ENCODE measurements around the gene ABCC4.
A peak's percentile ranks its signal among the peaks of the same experiment; 100 is the strongest.

DNA sequence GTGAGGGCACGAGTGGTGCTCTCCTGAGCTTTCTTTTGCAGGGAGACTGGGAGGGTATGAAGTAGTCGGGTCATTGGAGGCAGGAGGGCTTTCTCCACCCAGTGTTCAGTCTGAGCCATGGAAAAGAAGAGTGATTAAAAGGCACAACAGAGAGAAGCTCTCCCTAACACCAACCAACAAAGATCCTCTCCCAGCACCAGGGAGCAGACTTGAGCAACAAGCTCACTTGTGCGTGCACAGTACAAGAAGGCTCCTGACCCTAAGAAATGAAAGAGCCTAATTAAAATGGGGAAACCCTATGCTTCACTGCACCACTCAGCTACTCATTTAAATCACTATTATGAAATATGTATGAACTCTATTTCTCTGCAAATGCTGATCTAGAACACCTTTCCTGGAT, 312.6 kb downstream of the ABCC4 start:
- TF ChIP-seq CTCF (conservative IDR thresholded peaks at IDR 0.05) (peak; percentile 22), ZFX (IDR thresholded peaks at IDR 0.05) (no peak)
